Measurements from ENCODE around the gene SFPQ. TPM values are rescaled to one million over a fixed set of nuclear protein-coding genes. Genes with fewer than 3 reads are reported as not detected.
A peak's percentile ranks its signal among the peaks of the same experiment; 100 is the strongest.
"Not testable (repeated sequence)": the region's sequence is repeated elsewhere in the genome, so short reads cannot be mapped to it uniquely, and the experiment has no call there.

The SFPQ gene, protein sequence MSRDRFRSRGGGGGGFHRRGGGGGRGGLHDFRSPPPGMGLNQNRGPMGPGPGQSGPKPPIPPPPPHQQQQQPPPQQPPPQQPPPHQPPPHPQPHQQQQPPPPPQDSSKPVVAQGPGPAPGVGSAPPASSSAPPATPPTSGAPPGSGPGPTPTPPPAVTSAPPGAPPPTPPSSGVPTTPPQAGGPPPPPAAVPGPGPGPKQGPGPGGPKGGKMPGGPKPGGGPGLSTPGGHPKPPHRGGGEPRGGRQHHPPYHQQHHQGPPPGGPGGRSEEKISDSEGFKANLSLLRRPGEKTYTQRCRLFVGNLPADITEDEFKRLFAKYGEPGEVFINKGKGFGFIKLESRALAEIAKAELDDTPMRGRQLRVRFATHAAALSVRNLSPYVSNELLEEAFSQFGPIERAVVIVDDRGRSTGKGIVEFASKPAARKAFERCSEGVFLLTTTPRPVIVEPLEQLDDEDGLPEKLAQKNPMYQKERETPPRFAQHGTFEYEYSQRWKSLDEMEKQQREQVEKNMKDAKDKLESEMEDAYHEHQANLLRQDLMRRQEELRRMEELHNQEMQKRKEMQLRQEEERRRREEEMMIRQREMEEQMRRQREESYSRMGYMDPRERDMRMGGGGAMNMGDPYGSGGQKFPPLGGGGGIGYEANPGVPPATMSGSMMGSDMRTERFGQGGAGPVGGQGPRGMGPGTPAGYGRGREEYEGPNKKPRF
- 205 TPM for total RNA-seq
- long read RNA-seq, transcript SFPQ-201 (10 exons, 3,747 nt): major isoform, 45 of 80 reads
- long read RNA-seq, partial matches to known transcripts: 21 of 80 reads
- long read RNA-seq, other reads (novel, unspliced or antisense): 12 of 80 reads

DNA sequence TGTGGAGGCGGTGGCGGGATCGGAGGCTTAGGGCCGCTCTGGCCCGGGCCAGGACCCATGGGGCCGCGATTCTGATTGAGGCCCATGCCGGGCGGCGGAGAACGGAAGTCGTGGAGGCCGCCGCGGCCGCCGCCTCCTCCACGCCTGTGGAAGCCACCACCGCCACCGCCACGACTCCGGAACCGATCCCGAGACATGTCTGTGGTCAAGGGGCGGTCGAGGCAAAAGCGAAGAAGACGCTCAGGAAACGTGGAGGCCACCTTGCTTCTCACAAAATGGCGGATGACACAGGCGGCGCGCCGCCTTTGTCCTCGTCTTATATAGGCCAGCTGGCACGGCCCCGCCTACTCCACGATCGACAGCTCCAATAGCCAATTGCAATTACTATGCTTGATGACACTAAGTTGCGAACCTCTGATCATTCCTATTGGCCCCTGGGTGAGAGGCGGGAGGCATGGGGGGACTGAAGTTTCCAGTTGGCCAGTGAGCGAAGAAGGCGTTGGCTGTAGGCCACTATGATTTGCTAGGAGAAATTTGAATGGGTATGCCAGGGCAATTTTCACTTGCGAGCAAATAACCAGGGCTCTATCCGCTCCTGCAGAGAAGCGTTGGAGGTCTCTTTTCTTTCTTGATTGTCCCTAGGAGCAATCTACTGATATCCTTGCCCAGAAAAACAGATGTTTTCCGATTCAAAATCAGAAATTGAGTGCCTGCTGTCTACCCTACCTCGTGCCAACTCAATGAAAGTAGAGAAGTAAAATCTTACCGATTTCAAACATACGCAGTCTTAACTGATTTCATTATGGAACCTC is at the start of gene SFPQ:
Gene SFPQ, minus strand, starts transcription at position 293 of the 812 bp plus-strand sequence. Its CDS starts 96 bp downstream, at position 197.
- peak; percentile 98 for DNase-seq (ENCODE audit: low spot score)

DNA sequence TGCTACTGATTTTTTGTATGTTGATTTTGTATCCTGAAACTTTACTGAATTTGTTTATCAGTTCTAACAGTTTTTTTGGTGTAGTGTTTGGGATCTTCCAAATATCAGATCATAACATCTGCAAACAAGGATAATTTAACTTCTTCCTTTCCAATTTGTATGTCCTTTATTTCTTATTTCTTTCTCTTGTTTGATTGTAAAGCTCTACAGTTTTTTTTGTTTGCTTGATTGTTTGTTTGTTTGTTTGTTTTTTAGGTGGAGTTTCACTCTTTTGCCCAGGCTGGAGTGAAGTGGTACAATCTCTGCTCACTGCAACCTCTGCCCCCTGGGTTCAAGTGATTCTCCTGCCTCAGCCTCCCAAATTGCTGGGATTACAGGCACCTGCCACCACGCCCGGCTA is 43.8 kb upstream of the SFPQ start:
- not testable (repeated sequence) for DNase-seq (ENCODE audit: low spot score)

DNA sequence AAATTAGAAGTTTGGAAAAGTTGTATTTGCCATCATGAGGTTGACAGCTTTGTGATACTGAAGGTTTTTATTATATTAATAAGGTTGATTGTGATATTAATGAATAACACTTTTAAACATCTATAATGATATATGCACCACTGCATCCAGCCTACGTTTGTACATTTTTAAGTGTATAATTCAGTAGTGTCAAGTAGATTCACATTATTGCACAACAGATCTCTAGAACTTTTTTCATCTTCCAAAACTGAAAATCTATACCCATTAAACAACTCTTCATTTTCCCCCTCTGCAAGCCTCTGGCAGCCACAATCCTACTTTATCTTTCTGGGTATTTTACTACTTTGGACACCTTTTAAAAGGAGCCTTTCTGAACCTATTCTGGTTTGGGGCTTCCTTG is 38.3 kb upstream of the SFPQ start:
- no peak for DNase-seq (ENCODE audit: low spot score)

DNA sequence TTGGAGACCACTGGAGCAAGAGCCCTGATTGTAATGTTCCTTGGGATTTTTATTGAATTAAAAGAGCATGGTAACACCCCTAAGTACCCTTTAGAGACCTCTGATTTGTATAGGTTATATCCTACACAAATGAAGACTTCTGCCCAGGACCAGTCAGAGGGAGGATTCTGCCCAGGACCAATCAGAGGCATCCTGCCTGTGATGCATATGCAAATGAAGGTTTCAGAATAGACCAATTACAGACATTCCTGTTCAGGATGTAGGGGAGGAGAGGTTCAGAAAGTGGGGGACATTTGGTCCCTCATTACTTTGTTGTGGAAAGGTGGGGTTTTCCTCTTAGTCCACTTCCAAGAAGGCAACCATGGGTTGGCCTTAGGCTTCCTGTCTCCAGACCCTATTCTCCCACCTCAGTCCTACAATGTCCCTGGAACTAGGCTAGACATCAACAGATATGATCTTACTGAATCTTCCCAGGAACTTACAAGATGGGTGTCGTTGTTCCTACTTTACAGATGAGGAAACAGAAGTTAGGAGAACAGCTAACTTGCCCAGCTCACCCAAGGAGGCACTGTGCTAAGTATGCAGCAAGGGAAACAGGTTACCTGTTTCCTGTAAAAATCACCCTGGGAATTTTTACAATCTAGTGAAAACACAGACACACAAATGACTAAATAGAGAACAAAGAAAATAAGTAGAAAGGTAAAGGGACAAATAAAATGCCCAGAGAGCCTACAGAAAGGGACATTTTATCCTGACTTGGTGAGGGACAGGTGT is 36.8 kb upstream of the SFPQ start:
- no peak for DNase-seq (ENCODE audit: low spot score)

DNA sequence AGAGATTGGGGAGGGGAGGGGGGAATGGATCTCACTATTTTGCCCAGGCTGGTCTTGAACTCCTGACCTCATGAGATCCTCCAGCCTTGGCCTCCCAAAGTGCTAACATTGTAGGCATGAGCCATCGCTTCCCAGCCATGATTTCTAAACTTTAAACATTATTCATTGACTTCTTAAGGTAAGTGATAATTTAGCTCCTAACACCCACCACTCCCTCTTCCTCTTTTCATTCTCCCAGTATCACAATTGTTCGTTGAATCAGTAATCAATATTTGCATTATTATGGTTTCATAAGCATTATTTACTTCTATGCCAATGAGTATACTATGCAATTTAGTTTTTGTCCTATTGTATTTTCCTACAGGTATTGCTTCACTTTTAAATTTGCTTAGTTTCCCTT is 33.6 kb upstream of the SFPQ start:
- DNase-seq (ENCODE audit: low spot score): no peak

DNA sequence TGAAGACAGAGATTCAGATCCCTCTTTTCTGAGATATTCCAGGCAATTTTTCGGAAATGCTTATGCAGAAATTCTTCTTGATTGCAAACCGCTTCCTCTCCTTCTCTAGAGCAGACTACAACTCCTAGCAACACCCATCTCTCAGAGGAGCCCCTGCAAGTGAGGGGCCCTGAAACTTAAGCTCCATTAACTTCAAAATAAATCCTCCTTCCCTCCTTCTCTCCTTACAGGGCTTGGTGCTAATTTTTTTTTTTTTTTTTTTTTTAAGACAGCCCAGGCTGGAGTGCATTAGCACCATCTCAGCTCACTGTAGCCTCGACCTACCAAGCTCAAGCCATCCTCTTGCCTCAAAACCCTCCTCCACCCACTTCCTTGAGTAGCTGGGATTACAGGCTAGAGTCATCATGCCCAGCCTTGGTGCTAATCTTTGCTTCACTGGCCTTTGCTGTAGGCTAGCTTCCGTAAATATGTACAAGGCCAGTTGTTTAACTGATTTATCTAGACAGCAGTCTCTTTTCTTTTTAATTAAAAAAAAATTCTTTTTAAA is 30.2 kb upstream of the SFPQ start:
- DNase-seq (ENCODE audit: low spot score): no peak

DNA sequence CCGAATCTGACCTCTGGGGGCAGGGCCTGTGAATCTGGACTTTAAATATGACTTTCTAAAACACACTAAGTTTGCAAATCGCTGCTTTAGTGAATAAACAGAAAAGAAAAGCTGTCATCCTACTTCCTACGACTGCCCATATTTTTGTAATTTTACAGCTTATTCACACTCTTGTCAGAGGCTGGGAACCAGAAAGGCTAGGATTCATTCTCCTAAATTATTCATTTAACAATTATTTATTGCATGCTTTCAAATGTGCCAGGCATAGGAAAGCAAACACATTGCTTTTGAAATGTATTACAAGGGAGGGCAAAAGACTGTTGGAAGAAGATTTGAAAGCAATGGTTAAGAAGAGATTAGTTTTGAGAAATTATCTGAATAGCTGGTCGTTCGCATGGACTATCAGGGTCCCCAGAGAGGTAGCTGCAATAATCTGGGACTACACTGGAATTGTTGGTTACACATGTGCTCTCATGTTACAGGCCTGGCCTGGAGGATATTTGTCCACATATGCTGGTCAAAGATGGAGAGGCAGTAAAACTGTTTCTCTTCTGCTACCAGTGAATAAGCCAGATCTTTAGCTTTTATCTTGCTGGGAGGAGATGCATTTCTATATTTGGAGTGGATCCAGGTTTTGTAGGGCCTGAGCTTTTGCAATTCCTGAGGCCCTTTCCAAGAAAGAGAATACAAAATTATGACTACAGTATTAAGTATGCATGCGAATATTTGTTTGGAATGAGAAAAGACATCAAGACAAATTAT is 29.6 kb upstream of the SFPQ start:
- no peak for DNase-seq (ENCODE audit: low spot score)

DNA sequence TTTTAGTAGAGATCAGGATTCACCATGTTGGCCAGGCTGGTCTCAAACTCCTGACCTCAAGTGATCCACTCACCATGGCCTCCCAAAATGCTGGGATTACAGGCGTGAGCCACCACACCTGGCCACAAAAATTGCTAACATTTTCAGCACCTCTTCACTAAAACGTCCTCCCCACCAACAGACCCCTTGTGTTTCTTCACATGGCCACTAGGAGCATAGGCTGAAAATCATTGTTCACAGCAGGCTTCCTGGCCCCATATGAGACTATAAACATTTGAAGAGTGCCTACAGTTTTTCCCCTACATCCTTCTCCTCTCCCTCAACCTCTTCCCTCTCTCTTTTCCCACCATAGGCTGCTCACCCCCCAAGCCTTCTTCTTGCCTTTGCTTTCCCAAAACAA is 28.0 kb upstream of the SFPQ start:
- DNase-seq (ENCODE audit: low spot score): no peak

DNA sequence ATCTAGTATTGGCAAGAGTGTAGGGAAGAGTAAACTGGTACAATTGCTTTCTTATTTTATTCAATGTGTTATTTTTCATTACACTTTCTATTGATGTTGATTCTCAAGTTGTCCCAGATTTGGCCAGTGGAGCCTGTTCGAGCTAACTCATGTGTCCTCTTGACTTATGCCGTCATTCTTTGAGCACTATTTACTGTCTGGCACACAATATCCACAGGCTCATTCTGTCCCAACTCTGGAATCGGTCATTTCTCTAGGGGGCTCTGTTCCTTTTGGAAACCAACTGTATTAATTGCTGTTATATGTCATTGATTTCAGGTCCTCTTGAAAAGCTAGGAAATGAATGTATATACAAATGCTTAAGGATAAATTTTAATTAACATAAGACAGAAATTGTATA is 22.4 kb upstream of the SFPQ start:
- DNase-seq (ENCODE audit: low spot score): no peak

DNA sequence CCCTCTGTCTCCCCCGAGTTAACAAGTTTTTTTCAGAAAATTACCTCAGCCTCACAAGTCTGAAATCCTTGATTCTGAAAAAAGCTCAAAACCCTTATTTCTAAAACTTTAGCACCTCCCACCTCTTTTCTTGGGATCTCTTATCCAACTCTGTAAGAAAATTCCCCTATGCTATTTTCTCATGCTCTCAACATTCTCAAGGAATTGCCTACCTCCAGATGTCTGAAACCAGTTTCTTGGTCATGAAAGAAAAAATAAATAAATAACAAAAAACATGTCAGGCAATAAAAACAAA is 18.1 kb upstream of the SFPQ start:
- no peak for DNase-seq (ENCODE audit: low spot score)

DNA sequence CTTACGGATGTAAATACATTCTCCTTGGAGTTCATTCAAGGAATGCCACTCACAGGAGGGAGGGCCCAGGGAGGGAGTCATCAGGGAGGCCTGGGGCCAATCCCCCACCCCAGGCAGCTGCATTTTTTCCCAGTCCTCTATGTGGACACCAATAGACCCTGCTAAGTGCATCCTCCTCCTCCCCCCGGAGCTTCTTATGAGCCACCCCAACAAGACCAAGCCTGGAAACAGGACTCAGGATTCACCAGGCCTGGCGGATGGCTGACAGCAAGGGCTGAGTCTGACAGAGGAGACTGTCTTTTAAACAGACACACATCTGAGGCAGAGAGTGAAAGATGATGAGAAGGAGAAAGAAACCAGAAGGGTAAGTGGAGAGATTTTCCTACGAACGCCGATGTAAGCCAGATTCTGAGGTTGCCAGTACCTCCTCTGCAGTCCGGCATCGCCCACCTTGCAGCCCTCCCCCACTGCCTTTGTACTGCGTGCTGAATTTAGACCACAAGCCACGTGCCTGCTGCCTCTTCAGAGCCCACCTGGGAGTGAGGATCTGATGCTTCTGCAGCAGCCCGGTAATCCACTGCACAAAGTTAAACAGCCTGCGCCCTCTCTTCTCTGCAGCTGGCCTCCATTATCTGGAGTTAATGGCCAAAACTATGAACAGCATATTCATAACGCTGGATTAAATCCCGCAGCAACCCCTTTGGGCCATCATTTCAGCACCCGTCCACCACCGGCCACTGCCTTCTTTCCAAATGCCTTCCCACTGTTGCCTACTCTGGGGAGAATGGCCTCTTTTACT is 17.6 kb upstream of the SFPQ start:
- peak; percentile 80 for DNase-seq (ENCODE audit: low spot score)

DNA sequence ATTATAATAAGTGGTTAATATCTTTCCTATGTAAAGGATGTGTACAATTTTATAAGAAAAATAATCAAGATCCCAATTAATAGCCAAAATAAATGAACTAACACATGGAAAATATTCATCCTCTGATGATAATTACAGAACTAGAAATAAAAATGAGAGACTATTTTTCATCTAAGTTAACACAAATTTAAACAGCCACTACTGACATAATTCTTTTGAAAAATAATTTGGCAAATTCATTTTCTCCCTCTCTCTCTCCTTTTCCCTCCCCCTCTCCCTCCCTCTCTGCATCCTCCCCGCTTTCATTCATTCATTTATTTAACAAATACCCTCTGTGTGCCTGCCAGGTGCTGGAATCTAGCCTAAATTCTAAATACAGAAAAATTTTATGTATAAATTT is 10.3 kb upstream of the SFPQ start:
- no peak for DNase-seq (ENCODE audit: low spot score)

DNA sequence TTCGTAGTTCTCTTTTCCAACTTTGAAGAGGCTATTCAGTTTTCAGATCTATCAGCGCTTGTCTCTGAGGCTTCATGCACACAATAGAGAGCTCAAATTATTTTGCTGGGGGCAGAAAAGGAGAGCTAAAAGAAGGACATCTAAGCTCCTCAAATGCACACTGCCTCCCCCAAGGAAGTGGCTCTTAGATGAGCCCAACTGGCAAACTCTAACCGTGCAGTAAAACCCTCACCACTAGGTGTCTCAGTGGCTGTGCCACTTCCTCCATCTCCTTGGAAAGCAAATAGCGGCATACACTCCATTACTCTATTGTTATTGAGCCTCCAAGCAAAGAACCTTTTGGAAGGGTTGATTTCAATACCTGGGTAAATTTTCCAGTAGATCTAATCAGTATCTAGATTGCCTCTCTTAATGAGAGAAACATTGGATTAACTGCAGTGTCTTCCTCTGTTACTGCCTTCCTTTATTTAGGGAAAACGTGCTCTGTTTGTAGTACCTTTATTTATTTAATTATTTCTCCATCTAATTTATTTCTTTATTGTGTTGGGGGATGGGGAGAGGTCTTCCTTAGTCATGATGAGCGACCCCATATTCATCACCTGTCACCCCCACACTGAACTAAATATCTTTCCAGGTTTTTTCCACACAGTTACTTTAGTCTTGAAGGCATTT is 9.2 kb upstream of the SFPQ start:
- no peak for DNase-seq (ENCODE audit: low spot score)

DNA sequence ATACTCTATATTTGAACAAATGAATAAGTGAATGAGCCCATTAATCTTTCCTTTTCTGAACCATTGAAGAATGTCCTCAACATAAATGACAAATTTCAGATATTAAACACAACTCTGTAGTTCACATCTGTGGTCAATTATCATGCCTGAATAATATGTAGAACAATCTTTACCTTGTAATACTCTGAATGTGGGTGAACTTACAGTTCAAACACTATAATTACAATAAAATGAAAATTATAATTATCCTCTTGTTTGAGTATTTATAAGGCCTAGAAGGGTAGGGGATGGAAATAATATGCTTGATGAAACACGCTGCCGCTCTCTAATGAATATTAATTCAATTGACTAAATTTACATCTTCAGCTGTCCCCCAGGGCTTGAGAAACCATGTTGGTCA is 8.7 kb upstream of the SFPQ start:
- DNase-seq (ENCODE audit: low spot score): no peak

DNA sequence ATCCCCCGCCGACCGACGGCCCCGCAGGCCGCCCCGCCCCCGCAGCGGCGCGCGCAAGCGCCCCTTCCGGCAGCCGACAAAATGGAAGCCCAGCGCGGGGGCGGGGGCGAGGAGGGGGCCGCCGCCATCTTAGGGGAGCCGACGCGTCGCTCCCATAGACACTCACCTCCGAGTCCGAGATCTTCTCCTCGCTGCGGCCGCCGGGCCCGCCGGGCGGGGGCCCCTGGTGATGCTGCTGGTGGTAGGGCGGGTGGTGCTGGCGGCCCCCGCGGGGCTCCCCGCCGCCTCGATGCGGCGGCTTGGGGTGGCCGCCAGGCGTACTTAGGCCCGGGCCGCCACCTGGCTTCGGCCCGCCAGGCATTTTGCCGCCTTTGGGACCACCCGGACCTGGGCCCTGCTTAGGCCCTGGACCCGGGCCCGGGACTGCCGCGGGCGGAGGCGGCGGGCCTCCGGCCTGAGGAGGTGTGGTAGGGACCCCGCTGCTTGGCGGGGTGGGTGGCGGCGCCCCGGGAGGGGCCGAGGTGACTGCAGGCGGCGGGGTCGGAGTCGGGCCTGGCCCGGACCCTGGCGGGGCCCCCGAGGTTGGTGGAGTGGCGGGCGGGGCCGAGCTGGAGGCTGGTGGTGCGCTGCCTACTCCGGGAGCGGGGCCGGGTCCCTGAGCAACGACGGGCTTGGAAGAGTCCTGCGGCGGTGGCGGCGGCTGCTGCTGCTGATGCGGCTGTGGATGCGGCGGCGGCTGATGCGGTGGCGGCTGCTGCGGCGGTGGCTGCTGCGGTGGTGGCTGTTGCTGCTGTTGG is 691 bp downstream of the SFPQ start:
- DNase-seq (ENCODE audit: low spot score): peak; percentile 97

DNA sequence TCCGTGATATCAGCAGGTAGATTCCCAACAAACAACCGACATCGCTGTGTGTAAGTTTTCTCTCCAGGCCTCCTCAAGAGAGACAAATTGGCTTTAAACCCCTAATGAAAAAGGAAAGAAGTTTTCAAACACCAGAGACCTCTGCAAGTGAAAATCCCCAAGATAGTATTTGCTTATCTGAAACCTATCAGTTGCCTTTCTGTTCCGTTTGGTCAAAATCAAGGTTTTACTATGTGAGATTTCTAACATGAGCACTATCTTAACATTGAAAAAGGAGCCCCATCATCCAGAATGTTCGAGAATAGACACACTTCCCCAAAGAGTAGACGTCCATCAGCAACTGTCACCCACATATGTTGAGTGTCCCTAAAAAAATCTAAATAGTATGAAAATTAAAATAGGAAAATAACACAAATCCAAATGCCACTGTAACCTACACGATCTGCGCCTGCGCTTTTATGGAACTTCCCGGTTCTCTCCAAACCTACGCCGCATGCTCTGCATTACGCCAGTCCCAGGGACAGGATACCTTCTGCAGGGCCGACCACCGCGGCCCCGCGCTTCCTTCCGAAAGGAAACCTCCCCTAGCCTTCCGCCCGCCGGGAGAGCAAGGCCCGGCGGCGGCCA is 1.4 kb downstream of the SFPQ start:
- no peak for DNase-seq (ENCODE audit: low spot score)

DNA sequence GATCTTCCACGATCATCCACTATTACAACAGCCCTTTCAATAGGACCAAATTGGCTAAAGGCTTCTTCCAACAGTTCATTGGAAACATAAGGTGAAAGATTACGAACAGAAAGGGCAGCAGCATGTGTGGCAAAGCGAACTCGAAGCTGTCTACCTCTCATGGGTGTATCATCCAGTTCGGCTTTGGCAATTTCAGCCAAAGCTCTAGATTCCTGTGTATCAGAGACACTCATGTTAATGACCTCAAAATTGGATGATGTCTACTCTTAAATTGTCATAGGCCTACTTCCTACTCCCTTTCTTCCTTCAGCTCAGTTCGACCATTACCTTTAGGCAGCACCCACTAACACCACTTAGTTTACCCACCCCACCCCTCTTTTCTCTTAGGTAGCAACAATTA is 2.2 kb downstream of the SFPQ start:
- DNase-seq (ENCODE audit: low spot score): no peak
